Measurements from ENCODE around the gene ARRDC5. TPM values are rescaled to one million over a fixed set of nuclear protein-coding genes. Genes with fewer than 3 reads are reported as not detected.

Gene ARRDC5
- polyA plus RNA-seq, 1 of the 3 experiments (the other 2 are of a cell fraction) = not detected

GRCh38 chr19:4935444-4935843, 32.7 kb upstream of the ARRDC5 start:
- no peak for DNase-seq
- WGBS (ENCODE audit: low lambda C conversion rate) = 98% methylated on average over 8 of the region's 8 CpGs
- ChIA-PET POLR2A (no interaction called here), CTCF (no interaction called here)
- Histone ChIP-seq H3K4me2 (no peak overlapping the region), H3K36me3 (replicated peaks in 1 of 2; ENCODE audit: control insufficient read depth in 1 of 2, insufficient read depth in 2 of 2, low read length in 1 of 2) (peaks cover 18 to 24% of the 10 kb centered on the region in 2 experiments), H4K20me1 (ENCODE audit: insufficient read depth) (peaks cover 21% of the 10 kb centered on the region), H2AFZ (ENCODE audit: low read depth) (no peak overlapping the region), H3K27me3 (ENCODE audit: insufficient read depth) (no peaks in the 10 kb centered on the region), H3K9me3 (no peaks in the 10 kb centered on the region), H3F3A (replicated peaks; ENCODE audit: insufficient read depth) (peaks cover 9% of the 10 kb centered on the region), H3K9ac (no peak overlapping the region), H3K4me1 (ENCODE audit: control insufficient read depth in 1 of 2, insufficient read depth in 2 of 2, low read depth in 1 of 2, low read length in 1 of 2) (no peaks in the 10 kb centered on the region), H3K79me2 (ENCODE audit: insufficient read depth) (peaks cover 87% of the 10 kb centered on the region), H3K9me2 (no peaks in the 10 kb centered on the region), H3K4me3 (ENCODE audit: low read depth in 2 of 2, low read length in 1 of 2) (no peak overlapping the region), H3K27ac (ENCODE audit: low read depth in 2 of 2, low read length in 1 of 2) (no peak overlapping the region)
- TF ChIP-seq MAX (IDR thresholded peaks at IDR 0.05; ENCODE audit: low read depth) (no peak), ZBTB33 (IDR thresholded peaks at IDR 0.05; ENCODE audit: borderline replicate concordance, low read depth) (no peak), MEF2A (IDR thresholded peaks at IDR 0.05; ENCODE audit: borderline replicate concordance, low read depth) (no peak), RFX5 (IDR thresholded peaks at IDR 0.05; ENCODE audit: low read length) (no peak), CHD2 (IDR thresholded peaks at IDR 0.05; ENCODE audit: low read length, partially characterized antibody) (no peak), YY1 (IDR thresholded peaks at IDR 0.05; ENCODE audit: low read depth) (no peak), POLR2AphosphoS5 (IDR thresholded peaks at IDR 0.05; ENCODE audit: low read depth, low read length) (no peak), USF1 (IDR thresholded peaks at IDR 0.05; ENCODE audit: borderline replicate concordance, low read depth) (no peak), JUND (IDR thresholded peaks at IDR 0.05) (no peak), EZH2phosphoT487 (IDR thresholded peaks at IDR 0.05; ENCODE audit: borderline replicate concordance, low read depth) (no peak), CTCF (IDR thresholded peaks at IDR 0.05) (no peak), NRF1 (IDR thresholded peaks at IDR 0.05; ENCODE audit: low read depth, low read length) (no peak), FOSL2 (IDR thresholded peaks at IDR 0.05; ENCODE audit: borderline replicate concordance, low read depth) (no peak), TCF12 (IDR thresholded peaks at IDR 0.05) (no peak), RCOR1 (IDR thresholded peaks at IDR 0.05; ENCODE audit: low read length) (no peak)
- TF ChIP-seq, protein P1, sequence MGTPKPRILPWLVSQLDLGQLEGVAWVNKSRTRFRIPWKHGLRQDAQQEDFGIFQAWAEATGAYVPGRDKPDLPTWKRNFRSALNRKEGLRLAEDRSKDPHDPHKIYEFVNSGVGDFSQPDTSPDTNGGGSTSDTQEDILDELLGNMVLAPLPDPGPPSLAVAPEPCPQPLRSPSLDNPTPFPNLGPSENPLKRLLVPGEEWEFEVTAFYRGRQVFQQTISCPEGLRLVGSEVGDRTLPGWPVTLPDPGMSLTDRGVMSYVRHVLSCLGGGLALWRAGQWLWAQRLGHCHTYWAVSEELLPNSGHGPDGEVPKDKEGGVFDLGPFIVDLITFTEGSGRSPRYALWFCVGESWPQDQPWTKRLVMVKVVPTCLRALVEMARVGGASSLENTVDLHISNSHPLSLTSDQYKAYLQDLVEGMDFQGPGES (IDR thresholded peaks at IDR 0.05; ENCODE audit: low read depth, low read length) = no peak

All from SK-N-SH (cell line).